Measurements from ENCODE around the gene PCK1. TPM values are rescaled to one million over a fixed set of nuclear protein-coding genes. Genes with fewer than 3 reads are reported as not detected.

PCK1 gene
- total RNA-seq, 4 donors from 2014 or later = 2.2 to 6.3 (median 5.2) TPM

DNA sequence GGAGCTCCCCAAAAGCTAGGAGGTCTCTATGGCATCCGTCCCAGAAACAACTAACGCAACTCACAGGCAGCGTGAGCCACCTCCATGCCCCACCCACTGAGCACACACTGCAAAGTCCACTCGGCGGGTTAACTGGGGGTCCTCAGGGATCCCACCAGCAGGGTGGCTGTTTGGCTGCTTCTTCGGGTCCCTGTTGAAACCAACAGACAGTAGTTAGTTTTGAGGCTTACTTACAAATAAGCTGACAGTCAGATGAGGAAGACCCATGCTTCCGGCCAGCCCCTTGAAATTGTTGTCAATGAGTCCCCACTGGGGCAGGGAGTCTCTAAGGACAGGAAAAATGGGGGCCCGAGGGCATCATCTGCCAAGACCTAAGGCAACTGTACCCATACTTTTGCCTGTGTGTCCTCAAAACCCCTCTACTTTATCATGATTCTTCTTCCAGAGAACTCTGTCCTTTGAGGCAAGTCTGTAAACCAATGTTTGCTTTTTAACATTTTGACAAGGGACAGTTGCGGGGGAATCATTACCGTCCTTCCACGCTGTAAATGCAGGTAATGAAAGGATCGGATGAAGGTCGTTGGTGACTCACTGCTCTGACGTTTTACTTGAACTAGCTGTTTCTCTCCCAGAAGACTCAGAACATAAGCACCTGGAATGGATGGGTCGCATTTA is 2.2 kb upstream of the PCK1 start:
- Histone ChIP-seq H3K4me1 (peaks cover 5% of the 10 kb centered on the region), H3K4me3 (no peak overlapping the region), H3K9me3 (no peaks in the 10 kb centered on the region), H3K27ac (no peak overlapping the region), H3K36me3 (no peaks in the 10 kb centered on the region), H3K27me3 (peaks cover 32% of the 10 kb centered on the region)
- TF ChIP-seq EP300 (IDR thresholded peaks at IDR 0.05) (no peak), POLR2AphosphoS5 (IDR thresholded peaks at IDR 0.05) (no peak), POLR2A (IDR thresholded peaks at IDR 0.05) (no peak)
- TF ChIP-seq, protein P1, sequence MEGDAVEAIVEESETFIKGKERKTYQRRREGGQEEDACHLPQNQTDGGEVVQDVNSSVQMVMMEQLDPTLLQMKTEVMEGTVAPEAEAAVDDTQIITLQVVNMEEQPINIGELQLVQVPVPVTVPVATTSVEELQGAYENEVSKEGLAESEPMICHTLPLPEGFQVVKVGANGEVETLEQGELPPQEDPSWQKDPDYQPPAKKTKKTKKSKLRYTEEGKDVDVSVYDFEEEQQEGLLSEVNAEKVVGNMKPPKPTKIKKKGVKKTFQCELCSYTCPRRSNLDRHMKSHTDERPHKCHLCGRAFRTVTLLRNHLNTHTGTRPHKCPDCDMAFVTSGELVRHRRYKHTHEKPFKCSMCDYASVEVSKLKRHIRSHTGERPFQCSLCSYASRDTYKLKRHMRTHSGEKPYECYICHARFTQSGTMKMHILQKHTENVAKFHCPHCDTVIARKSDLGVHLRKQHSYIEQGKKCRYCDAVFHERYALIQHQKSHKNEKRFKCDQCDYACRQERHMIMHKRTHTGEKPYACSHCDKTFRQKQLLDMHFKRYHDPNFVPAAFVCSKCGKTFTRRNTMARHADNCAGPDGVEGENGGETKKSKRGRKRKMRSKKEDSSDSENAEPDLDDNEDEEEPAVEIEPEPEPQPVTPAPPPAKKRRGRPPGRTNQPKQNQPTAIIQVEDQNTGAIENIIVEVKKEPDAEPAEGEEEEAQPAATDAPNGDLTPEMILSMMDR (IDR thresholded peaks at IDR 0.05) = no peak
- 64% methylated on average over 15 of the region's 15 CpGs for WGBS
- DNase-seq (ENCODE audit: low spot score in 2 of 2) = no peak

DNA sequence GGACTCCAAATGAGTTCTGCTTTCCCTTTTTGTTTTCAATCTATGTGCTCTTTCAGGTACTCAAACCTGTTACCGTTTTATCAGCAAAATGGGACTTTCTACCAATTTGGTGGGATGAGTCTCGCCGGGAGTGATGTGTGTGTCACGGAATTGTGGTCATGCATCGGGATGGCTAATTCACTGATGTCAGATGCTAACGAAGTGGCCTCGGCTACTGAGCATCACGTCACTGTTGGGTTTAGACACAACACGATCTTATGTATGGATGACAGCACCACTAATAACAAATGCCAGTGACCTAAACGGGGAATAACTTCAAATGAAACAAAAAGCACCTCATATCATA is 1.6 kb upstream of the PCK1 start:
- 90% methylated on average over 10 of the region's 10 CpGs for WGBS
- peaks cover 29% of the 10 kb centered on the region for H3K27me3 ChIP-seq

DNA sequence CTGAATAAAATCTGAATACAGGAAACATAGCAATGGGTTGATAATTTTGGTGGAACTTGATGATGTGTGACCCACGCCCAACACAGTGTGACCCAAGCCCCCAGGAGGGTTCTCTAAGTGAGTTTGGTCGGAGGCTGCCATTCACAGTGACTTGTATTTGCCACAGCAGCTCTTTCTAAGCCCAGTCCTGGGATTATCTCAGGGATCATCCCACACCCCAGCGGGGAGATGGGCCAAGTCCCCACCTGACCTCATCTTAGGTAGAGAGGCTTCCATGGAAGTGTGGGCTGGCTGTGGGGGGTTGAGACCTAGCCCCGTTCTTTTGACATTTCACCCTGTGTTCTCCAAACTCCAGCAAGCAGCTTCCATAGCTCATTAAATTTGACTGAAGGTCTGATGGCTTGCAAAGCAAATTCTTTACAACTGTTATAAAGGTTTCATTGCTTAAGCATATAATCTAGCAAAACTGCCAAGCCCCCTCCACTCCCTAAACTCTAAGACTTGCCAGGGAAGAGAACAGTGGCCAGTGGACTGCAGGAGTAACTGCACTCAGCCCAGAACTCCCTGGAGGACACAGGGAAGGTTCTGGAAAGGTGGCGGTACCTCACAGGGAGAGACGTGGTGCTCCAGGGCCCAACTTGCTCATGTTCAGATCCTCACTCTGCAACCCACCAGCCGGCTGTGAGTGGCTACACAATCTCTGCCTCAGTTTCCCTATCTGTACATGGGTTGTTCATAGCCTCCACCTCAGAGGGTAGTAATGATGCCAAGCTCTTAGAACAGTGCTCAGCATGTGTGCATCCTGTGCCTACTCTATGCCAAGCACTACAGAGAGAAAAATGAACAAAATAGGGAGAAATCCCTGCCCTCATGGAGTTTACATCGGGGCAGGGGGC is 1.0 kb upstream of the PCK1 start:
- no peak overlapping the region for H3K4me3 ChIP-seq
- TF ChIP-seq EP300 (IDR thresholded peaks at IDR 0.05) (no peak), POLR2A (IDR thresholded peaks at IDR 0.05) (no peak), POLR2AphosphoS5 (IDR thresholded peaks at IDR 0.05) (no peak)
- TF ChIP-seq, protein P1 (IDR thresholded peaks at IDR 0.05) = no peak
- H3K27ac ChIP-seq = no peak overlapping the region
- no peak for DNase-seq (ENCODE audit: low spot score in 2 of 2)
- H3K27me3 ChIP-seq = peaks cover 28% of the 10 kb centered on the region
- peaks cover 5% of the 10 kb centered on the region for H3K4me1 ChIP-seq
- 81% methylated on average over 8 of the region's 8 CpGs for WGBS
- no peaks in the 10 kb centered on the region for H3K36me3 ChIP-seq
- H3K9me3 ChIP-seq = no peaks in the 10 kb centered on the region

More for the DNA sequence above, 1.6 kb upstream of the PCK1 start:
- Histone ChIP-seq H3K9me3 (no peaks in the 10 kb centered on the region), H3K4me1 (peaks cover 5% of the 10 kb centered on the region), H3K4me3 (no peak overlapping the region), H3K27ac (no peak overlapping the region), H3K36me3 (no peaks in the 10 kb centered on the region)
- DNase-seq (ENCODE audit: low spot score in 2 of 2) = no peak
- no peak for TF ChIP-seq POLR2A (IDR thresholded peaks at IDR 0.05)
- no peak for TF ChIP-seq POLR2AphosphoS5 (IDR thresholded peaks at IDR 0.05)
- no peak for TF ChIP-seq EP300 (IDR thresholded peaks at IDR 0.05)
- TF ChIP-seq, protein P1 (IDR thresholded peaks at IDR 0.05) = no peak

DNA sequence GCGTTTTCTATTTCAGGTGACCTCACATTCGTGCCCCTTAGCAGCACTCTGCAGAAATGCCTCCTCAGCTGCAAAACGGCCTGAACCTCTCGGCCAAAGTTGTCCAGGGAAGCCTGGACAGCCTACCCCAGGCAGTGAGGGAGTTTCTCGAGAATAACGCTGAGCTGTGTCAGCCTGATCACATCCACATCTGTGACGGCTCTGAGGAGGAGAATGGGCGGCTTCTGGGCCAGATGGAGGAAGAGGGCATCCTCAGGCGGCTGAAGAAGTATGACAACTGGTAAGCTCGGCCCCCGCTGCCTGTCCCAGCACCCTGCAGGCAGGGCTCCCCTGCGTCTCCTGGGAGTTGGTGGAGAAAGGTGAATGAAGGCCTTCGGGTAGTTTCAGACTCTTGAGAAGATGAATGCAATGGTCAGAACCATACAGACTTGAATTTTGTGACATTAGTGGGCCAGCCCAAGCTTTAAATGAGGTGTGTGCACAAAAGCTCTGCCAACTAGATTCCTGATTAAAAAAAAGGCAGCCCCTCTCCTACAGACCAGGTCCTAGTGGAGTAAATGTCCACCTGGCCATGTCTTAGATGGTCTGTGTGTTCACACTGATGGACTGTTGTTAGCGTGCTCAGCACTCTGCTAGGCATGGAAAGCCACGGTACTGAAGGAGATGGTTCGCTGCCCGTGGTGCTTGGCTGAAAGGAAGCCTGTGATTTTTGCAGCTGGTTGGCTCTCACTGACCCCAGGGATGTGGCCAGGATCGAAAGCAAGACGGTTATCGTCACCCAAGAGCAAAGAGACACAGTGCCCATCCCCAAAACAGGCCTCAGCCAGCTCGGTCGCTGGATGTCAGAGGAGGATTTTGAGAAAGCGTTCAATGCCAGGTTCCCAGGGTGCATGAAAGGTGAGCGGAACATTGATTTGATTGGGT is 708 bp downstream of the PCK1 start:
- peaks cover 17% of the 10 kb centered on the region for H3K27me3 ChIP-seq
- H3K4me3 ChIP-seq = no peak overlapping the region
- H3K36me3 ChIP-seq = no peaks in the 10 kb centered on the region
- H3K27ac ChIP-seq = no peak overlapping the region
- H3K4me1 ChIP-seq = peaks cover 5% of the 10 kb centered on the region
- 89% methylated on average over 22 of the region's 24 CpGs for WGBS
- no peak for DNase-seq (ENCODE audit: low spot score in 2 of 2)
- no peaks in the 10 kb centered on the region for H3K9me3 ChIP-seq
- no peak for TF ChIP-seq EP300 (IDR thresholded peaks at IDR 0.05)
- TF ChIP-seq POLR2A (IDR thresholded peaks at IDR 0.05) = no peak
- TF ChIP-seq POLR2AphosphoS5 (IDR thresholded peaks at IDR 0.05) = no peak
- TF ChIP-seq, protein P1 (IDR thresholded peaks at IDR 0.05) = no peak

All from suprapubic skin (tissue), 4 donors.